ENCODE results near the gene GNAO1. TPM values are rescaled to one million over a fixed set of nuclear protein-coding genes. Genes with fewer than 3 reads are reported as not detected.
"Not testable (repeated sequence)": the region's sequence is repeated elsewhere in the genome, so short reads cannot be mapped to it uniquely, and the experiment has no call there.

GNAO1 gene
- total RNA-seq, 2 donors from 2014 or later, result 6.1 to 23.6 TPM

- H3K36me3 ChIP-seq, result peaks cover 0 to 9% of the 10 kb centered on the region in 2 donors
- intact Hi-C loops (cut with DNase I), result no loop called here
- H3K4me1 ChIP-seq (replicated peaks), result no peaks in the 10 kb centered on the region
- TF ChIP-seq POLR2A (IDR thresholded peaks at IDR 0.05) (no peak), CTCF (IDR thresholded peaks at IDR 0.05) (no peak), POLR2AphosphoS5 (IDR thresholded peaks at IDR 0.05) (no peak)
- WGBS, result 92% methylated on average over 4 of the region's 4 CpGs
- H3K27me3 ChIP-seq (replicated peaks; ENCODE audit: insufficient read depth), result no peaks in the 10 kb centered on the region
- H3K9me3 ChIP-seq, result no peaks in the 10 kb centered on the region
- DNase-seq (ENCODE audit: low spot score), result no peak
- no peak overlapping the region for H3K27ac ChIP-seq
- H3K4me3 ChIP-seq, result no peak overlapping the region
These were observed 192.9 kb downstream of the GNAO1 start for GRCh38 chr16:56384074-56384721.

DNA sequence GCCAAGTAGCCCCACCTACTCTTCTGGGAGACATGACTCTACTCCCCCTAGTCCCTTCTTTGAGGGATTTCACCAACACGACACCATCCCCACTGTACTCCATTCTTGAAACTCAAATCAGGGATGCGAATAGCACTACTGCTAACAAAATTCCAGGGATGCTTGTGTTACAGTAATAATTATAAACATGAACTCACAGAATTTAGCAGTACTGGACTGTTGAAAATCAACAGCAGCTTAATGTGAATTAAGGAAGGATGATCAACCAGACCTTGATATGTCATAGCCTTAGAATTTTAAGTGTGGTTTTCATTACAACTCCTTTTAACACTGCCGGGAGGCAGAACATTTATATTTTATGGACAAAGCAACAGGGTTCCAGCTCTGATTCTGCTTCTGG lies 196.1 kb downstream of the GNAO1 start:
- no peak for TF ChIP-seq POLR2A (IDR thresholded peaks at IDR 0.05)
- no peak for TF ChIP-seq CTCF (IDR thresholded peaks at IDR 0.05)
- TF ChIP-seq POLR2AphosphoS5 (IDR thresholded peaks at IDR 0.05), result no peak
- Histone ChIP-seq H3K36me3 (peaks cover 3% of the 10 kb centered on the region in 2 donors), H3K27me3 (replicated peaks; ENCODE audit: insufficient read depth) (no peaks in the 10 kb centered on the region), H3K27ac (no peak overlapping the region), H3K4me1 (replicated peaks) (no peaks in the 10 kb centered on the region), H3K4me3 (no peak overlapping the region), H3K9me3 (no peaks in the 10 kb centered on the region)
- no peak for DNase-seq (ENCODE audit: low spot score)
- WGBS, result 89% methylated on average over 3 of the region's 3 CpGs
- intact Hi-C loops (cut with DNase I), result no loop called here

DNA sequence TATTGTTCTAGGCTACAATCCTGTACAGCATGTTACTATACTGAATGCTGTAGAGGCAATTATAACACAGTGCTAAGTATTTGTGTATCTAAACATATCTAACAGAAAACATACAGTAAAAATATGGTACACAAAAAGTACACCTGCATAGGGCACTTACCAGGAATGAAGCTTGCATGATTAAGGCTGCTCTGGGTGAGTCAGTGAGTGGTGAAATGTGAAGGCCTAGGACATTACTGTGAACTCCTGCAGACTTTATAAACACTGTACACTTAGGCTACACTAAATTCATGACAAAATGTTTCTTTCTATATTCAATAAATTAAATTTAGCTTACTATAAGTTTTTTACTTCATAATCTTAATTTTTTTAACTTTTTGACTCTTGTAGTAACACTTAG lies 196.9 kb downstream of the GNAO1 start:
- Histone ChIP-seq H3K27ac (no peak overlapping the region), H3K4me3 (no peak overlapping the region), H3K27me3 (replicated peaks; ENCODE audit: insufficient read depth) (no peaks in the 10 kb centered on the region), H3K4me1 (replicated peaks) (no peaks in the 10 kb centered on the region), H3K9me3 (no peaks in the 10 kb centered on the region), H3K36me3 (peaks cover 3% of the 10 kb centered on the region in 2 donors)
- intact Hi-C loops (cut with DNase I), result no loop called here
- TF ChIP-seq POLR2AphosphoS5 (IDR thresholded peaks at IDR 0.05), result no peak
- TF ChIP-seq CTCF (IDR thresholded peaks at IDR 0.05), result no peak
- no peak for TF ChIP-seq POLR2A (IDR thresholded peaks at IDR 0.05)
- DNase-seq (ENCODE audit: low spot score), result no peak

- no peak for DNase-seq (ENCODE audit: low spot score)
- 88% methylated on average over 3 of the region's 3 CpGs for WGBS
- H3K27me3 ChIP-seq (replicated peaks; ENCODE audit: insufficient read depth), result no peaks in the 10 kb centered on the region
- H3K27ac ChIP-seq, result no peak overlapping the region
- no peaks in the 10 kb centered on the region for H3K4me1 ChIP-seq (replicated peaks)
- intact Hi-C loops (cut with DNase I), result no loop called here
- no peak overlapping the region for H3K4me3 ChIP-seq
- H3K9me3 ChIP-seq, result no peaks in the 10 kb centered on the region
- no peak for TF ChIP-seq POLR2AphosphoS5 (IDR thresholded peaks at IDR 0.05)
- TF ChIP-seq CTCF (IDR thresholded peaks at IDR 0.05), result no peak
- TF ChIP-seq POLR2A (IDR thresholded peaks at IDR 0.05), result no peak
- H3K36me3 ChIP-seq, result peaks cover 0 to 3% of the 10 kb centered on the region in 2 donors
These were observed 198.3 kb downstream of the GNAO1 start for GRCh38 chr16:56389554-56389953.

DNA sequence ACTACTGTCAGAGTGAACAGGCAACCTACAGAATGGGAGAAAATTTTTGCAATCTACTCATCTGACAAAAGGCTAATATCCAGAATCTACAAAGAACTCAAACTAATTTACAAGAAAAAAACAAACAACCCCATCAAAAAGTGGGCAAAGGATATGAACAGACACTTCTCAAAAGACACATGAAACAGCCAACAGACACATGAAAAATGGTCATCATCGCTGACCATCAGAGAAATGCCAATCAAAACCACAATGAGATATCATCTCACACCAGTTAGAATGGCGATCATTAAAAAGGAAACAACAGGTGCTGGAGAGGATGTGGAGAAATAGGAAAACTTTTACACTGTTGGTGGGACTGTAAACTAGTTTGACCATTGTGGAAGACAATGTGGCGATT lies 205.4 kb downstream of the GNAO1 start:
- intact Hi-C loops (cut with DNase I); H3K9me3 ChIP-seq; H3K36me3 ChIP-seq; DNase-seq (ENCODE audit: low spot score); H3K4me1 ChIP-seq (replicated peaks); H3K27me3 ChIP-seq (replicated peaks; ENCODE audit: insufficient read depth); H3K27ac ChIP-seq; H3K4me3 ChIP-seq: not testable (repeated sequence)
- 97% methylated on average over 3 of the region's 3 CpGs for WGBS
